HFFc6 (cell line): ENCODE results near the gene TRIB2. TPM values are rescaled to one million over a fixed set of nuclear protein-coding genes. Genes with fewer than 3 reads are reported as not detected.

Experiments
- DNase-seq: peaks from one replicate; pipeline ENCODE4 v3.0.0-alpha.2; 2018
- H3K27ac Mint-ChIP-seq: 2 replicates; pipeline ENCODE4 v1.8.0; 2020; ENCODE audit warnings: mild to moderate bottlenecking, mixed read lengths
- H3K27me3 Mint-ChIP-seq: 2 replicates; pipeline ENCODE4 v1.8.0; 2021; ENCODE audit warnings: mild to moderate bottlenecking, moderate library complexity, mixed read lengths; ENCODE audit not compliant: insufficient read depth
- H3K36me3 Mint-ChIP-seq: 2 replicates; pipeline ENCODE4 v1.8.0; 2021; ENCODE audit warnings: low read depth, mixed read lengths
- H3K4me1 Mint-ChIP-seq: 2 replicates; pipeline ENCODE4 v1.8.0; 2020; ENCODE audit warnings: low read depth, mixed read lengths
- H3K4me3 Mint-ChIP-seq: 2 replicates; pipeline ENCODE4 v1.8.0; 2020; ENCODE audit warnings: mild to moderate bottlenecking, moderate library complexity, mixed read lengths
- H3K9me3 Mint-ChIP-seq: 2 replicates; pipeline ENCODE4 v1.8.0; 2020; ENCODE audit warnings: mild to moderate bottlenecking, mixed read lengths
- total RNA-seq, 6 experiments: library from RNA; stranded (reverse); fragmentation: NEBNext Ultra II Directional; extraction: Animal tissue kit (Norgen Biotek cat#: 25700); gene quantifications; 2 replicates in 1 of 6; 3 replicates in 5 of 6; pipeline ENCODE4 v1.2.3, GENCODE V29; 2021
- TF ChIP-seq, protein P1 (sequence below): fragments of 200-600 bp; sonication (generic); IDR thresholded peaks from 2 replicates; pipeline ENCODE4 v1.5.0; 2021; ENCODE audit warnings: antibody characterized with exemption, mild to moderate bottlenecking

Gene TRIB2
- total RNA-seq, 6 experiments from 2014 or later: 13.6 to 22.9 (median 16.8) TPM

GRCh38 chr2:12700989-12701388 lies 15.7 kb upstream of the TRIB2 start:
- no peak for DNase-seq
- no peaks in the 10 kb centered on the region for H3K9me3 Mint-ChIP-seq
- TF ChIP-seq, protein P1, sequence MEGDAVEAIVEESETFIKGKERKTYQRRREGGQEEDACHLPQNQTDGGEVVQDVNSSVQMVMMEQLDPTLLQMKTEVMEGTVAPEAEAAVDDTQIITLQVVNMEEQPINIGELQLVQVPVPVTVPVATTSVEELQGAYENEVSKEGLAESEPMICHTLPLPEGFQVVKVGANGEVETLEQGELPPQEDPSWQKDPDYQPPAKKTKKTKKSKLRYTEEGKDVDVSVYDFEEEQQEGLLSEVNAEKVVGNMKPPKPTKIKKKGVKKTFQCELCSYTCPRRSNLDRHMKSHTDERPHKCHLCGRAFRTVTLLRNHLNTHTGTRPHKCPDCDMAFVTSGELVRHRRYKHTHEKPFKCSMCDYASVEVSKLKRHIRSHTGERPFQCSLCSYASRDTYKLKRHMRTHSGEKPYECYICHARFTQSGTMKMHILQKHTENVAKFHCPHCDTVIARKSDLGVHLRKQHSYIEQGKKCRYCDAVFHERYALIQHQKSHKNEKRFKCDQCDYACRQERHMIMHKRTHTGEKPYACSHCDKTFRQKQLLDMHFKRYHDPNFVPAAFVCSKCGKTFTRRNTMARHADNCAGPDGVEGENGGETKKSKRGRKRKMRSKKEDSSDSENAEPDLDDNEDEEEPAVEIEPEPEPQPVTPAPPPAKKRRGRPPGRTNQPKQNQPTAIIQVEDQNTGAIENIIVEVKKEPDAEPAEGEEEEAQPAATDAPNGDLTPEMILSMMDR: no peak
- no peak overlapping the region for H3K4me3 Mint-ChIP-seq
- peaks cover 2% of the 10 kb centered on the region; the same call in 1 of the 2 replicates for H3K27me3 Mint-ChIP-seq
- no peak overlapping the region for H3K27ac Mint-ChIP-seq
- no peaks in the 10 kb centered on the region for H3K36me3 Mint-ChIP-seq
- peaks cover 34% of the 10 kb centered on the region for H3K4me1 Mint-ChIP-seq

- Mint-ChIP-seq H3K9me3 (no peaks in the 10 kb centered on the region), H3K4me3 (peak overlapping the region; percentile 61), H3K36me3 (no peaks in the 10 kb centered on the region), H3K27ac (peak overlapping the region; percentile 93), H3K4me1 (peaks cover 34% of the 10 kb centered on the region), H3K27me3 (peaks cover 2% of the 10 kb centered on the region; the same call in 1 of the 2 replicates)
- TF ChIP-seq, protein P1: no peak
- DNase-seq: no peak
These were observed 15.0 kb upstream of the TRIB2 start for GRCh38 chr2:12701786-12702167.

- Mint-ChIP-seq H3K27me3 (peaks cover 2% of the 10 kb centered on the region; the same call in 1 of the 2 replicates), H3K27ac (peak overlapping the region; percentile 93), H3K4me3 (peak overlapping the region; percentile 61), H3K36me3 (no peaks in the 10 kb centered on the region), H3K9me3 (no peaks in the 10 kb centered on the region), H3K4me1 (peaks cover 34% of the 10 kb centered on the region)
- TF ChIP-seq, protein P1: no peak
- DNase-seq: peak; percentile 79
These were observed 14.3 kb upstream of the TRIB2 start for GRCh38 chr2:12702168-12703121.

DNA sequence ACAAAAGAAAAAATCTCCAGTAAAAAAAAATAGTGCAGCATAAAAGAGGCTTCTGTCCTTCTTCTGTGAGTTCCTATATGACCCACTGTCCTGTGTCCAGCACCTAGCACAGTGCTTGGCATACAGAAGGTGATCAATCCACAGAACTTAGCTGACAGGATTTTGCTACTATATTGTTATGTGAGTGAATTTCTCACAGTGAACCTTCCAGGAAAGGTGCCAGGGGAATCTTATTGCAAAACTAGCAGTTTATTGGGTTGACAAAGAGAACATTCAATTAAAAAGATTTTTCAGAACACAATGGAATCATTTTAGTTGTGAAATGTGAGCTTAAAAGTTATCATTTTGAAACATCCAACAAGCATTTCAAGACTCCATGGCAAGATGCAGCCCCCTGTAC lies 12.4 kb upstream of the TRIB2 start:
- Mint-ChIP-seq H3K36me3 (no peaks in the 10 kb centered on the region), H3K4me3 (no peak overlapping the region), H3K9me3 (no peaks in the 10 kb centered on the region), H3K4me1 (peaks cover 34% of the 10 kb centered on the region), H3K27me3 (peaks cover 2% of the 10 kb centered on the region; the same call in 1 of the 2 replicates), H3K27ac (0 out of 2 replicates have a peak overlapping the region, but pooled peaks have one; percentile 93)
- TF ChIP-seq, protein P1: no peak
- no peak for DNase-seq

GRCh38 chr2:12705230-12705629 lies 11.5 kb upstream of the TRIB2 start:
- no peaks in the 10 kb centered on the region for H3K36me3 Mint-ChIP-seq
- TF ChIP-seq, protein P1: no peak
- no peak for DNase-seq
- no peak overlapping the region for H3K27ac Mint-ChIP-seq
- no peaks in the 10 kb centered on the region for H3K9me3 Mint-ChIP-seq
- H3K27me3 Mint-ChIP-seq: no peaks in the 10 kb centered on the region
- H3K4me3 Mint-ChIP-seq: no peak overlapping the region
- peaks cover 33% of the 10 kb centered on the region for H3K4me1 Mint-ChIP-seq
